CD4-positive, alpha-beta T cell (primary cell): ENCODE data around the gene ADGRE1. TPM values are rescaled to one million over a fixed set of nuclear protein-coding genes. Genes with fewer than 3 reads are reported as not detected.

Experiments used
- ATAC-seq: fragments of 200-7000 bp; cut with Tn5 transposase; one replicate; pipeline ENCODE4 v1.10.0; 2022; ENCODE audit warnings: mild to moderate bottlenecking; ENCODE audit not compliant: poor library complexity
- CTCF ChIA-PET: fragments of 350-600 bp; sonication (Branson Sonifier 250); formaldehyde crosslinking; loops from one replicate; lab custom pipeline; 2021; ENCODE audit warnings: antibody characterized with exemption, inconsistent platforms; lab: Charles Lee
- POLR2A ChIA-PET: fragments of 350-600 bp; sonication (Branson Sonifier 250); formaldehyde crosslinking; loops from one replicate; lab custom pipeline; 2021; ENCODE audit warnings: antibody characterized with exemption, inconsistent platforms; lab: Charles Lee
- DNase-seq, 14 experiments: peaks; one replicate each; pipeline ENCODE4 v3.0.0-alpha.2; 2013 to 2020; ENCODE audit warnings: mixed read lengths in 2 of 14
- H3K27ac ChIP-seq, 2 donors: one replicate each; pipeline versions ENCODE4 v1.5.1 to v1.7.0; 2013; ENCODE audit warnings: low read length in 2 of 2, low read depth in 1 of 2, mild to moderate bottlenecking in 1 of 2
- H3K27me3 ChIP-seq, 2 experiments: 1 replicate in 1 of 2; 2 replicates in 1 of 2; pipeline versions ENCODE4 v1.6.1 to v1.7.0; 2013; ENCODE audit warnings: low read length in 2 of 2, control low read depth in 1 of 2, mild to moderate bottlenecking in 1 of 2, moderate library complexity in 1 of 2; ENCODE audit not compliant: insufficient read depth in 2 of 2, control insufficient read depth in 1 of 2
- H3K36me3 ChIP-seq: one replicate; pipeline ENCODE4 v1.6.1; 2013; ENCODE audit warnings: low read length, control low read depth; ENCODE audit not compliant: insufficient read depth
- H3K4me1 ChIP-seq: one replicate; pipeline ENCODE4 v1.6.1; 2013; ENCODE audit warnings: low read length, control low read depth; ENCODE audit not compliant: insufficient read depth
- H3K4me3 ChIP-seq: one replicate; pipeline ENCODE4 v1.5.1; 2013; ENCODE audit warnings: mild to moderate bottlenecking, low read length, moderate library complexity
- H3K9me3 ChIP-seq, 2 experiments: 1 replicate in 1 of 2; 2 replicates in 1 of 2; pipeline versions ENCODE4 v1.6.1 to v1.7.0; 2013; ENCODE audit warnings: low read length in 2 of 2, mild to moderate bottlenecking in 2 of 2, control low read depth in 1 of 2, moderate library complexity in 1 of 2; ENCODE audit not compliant: control insufficient read depth in 1 of 2, insufficient read depth in 1 of 2
- H3K27ac Mint-ChIP-seq: one replicate; pipeline ENCODE4 v1.8.0; 2020; ENCODE audit warnings: mixed read lengths
- H3K27me3 Mint-ChIP-seq: one replicate; pipeline ENCODE4 v1.8.0; 2021; ENCODE audit warnings: mixed read lengths
- H3K36me3 Mint-ChIP-seq: one replicate; pipeline ENCODE4 v1.8.0; 2021; ENCODE audit warnings: low read depth, mixed read lengths
- H3K4me1 Mint-ChIP-seq: one replicate; pipeline ENCODE4 v1.8.0; 2021; ENCODE audit warnings: low read depth, mixed read lengths
- H3K4me3 Mint-ChIP-seq: one replicate; pipeline ENCODE4 v1.8.0; 2020; ENCODE audit warnings: mild to moderate bottlenecking, mixed read lengths
- H3K9me3 Mint-ChIP-seq: one replicate; pipeline ENCODE4 v1.8.0; 2020; ENCODE audit warnings: mixed read lengths
- intact Hi-C, 2 experiments: fragments of 100-400 bp; cut with DNase I in 1 of 2; cut with micrococcal nuclease in 1 of 2; formaldehyde crosslinking; loops; one replicate each; pipeline versions ENCODE4 v1.15.1 to v1.9.0; 2023 to 2025; cut with DNase I, micrococcal nuclease
- total RNA-seq, 174 experiments: library from RNA in 2 of 174; stranded (reverse) in 2 of 174; gene quantifications; one replicate each; pipeline ENCODE4 v1.2.3 and lab custom pipeline; 2021 to 2026
- TF ChIP-seq, protein P1 (sequence below): fragments of 200-600 bp; IDR thresholded peaks from one replicate; pipeline ENCODE4 v1.8.0; 2022; ENCODE audit warnings: antibody characterized with exemption, mild to moderate bottlenecking

ADGRE1 gene
- total RNA-seq, 2 experiments from 2014 or later = 5.4 to 6.0 TPM

DNA sequence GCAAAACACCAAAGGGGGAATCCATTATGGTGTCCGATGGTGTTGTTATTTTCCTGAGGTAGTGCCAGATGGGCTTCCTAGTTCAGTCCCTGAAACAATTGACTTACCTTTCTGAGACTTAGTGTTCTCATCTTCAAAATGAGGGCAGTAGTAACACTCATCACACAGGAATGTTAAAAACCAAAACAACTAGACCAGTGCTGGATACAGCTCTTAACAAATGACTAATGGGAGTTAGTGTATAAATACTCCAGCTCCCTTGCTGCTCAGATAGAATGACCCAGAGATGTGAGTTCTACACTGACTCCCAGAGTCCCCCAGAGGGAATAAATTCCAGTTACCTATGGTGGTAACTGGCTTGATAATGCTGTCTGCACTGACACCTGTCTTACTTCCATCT is 84.0 kb downstream of the ADGRE1 start:
- Mint-ChIP-seq H3K27ac (no peak overlapping the region), H3K27me3 (no peaks in the 10 kb centered on the region), H3K4me3 (no peak overlapping the region), H3K9me3 (no peaks in the 10 kb centered on the region), H3K36me3 (peaks cover 39% of the 10 kb centered on the region), H3K4me1 (no peaks in the 10 kb centered on the region)
- intact Hi-C loops = no loop called here
- Histone ChIP-seq H3K27ac (no peak overlapping the region), H3K36me3 (peaks cover 11% of the 10 kb centered on the region), H3K9me3 (no peaks in the 10 kb centered on the region), H3K27me3 (no peaks in the 10 kb centered on the region), H3K4me1 (no peaks in the 10 kb centered on the region), H3K4me3 (no peak overlapping the region)
- ChIA-PET CTCF (no interaction called here), POLR2A (no interaction called here)
- ATAC-seq (no peak), DNase-seq (no peak)
- TF ChIP-seq, protein P1, sequence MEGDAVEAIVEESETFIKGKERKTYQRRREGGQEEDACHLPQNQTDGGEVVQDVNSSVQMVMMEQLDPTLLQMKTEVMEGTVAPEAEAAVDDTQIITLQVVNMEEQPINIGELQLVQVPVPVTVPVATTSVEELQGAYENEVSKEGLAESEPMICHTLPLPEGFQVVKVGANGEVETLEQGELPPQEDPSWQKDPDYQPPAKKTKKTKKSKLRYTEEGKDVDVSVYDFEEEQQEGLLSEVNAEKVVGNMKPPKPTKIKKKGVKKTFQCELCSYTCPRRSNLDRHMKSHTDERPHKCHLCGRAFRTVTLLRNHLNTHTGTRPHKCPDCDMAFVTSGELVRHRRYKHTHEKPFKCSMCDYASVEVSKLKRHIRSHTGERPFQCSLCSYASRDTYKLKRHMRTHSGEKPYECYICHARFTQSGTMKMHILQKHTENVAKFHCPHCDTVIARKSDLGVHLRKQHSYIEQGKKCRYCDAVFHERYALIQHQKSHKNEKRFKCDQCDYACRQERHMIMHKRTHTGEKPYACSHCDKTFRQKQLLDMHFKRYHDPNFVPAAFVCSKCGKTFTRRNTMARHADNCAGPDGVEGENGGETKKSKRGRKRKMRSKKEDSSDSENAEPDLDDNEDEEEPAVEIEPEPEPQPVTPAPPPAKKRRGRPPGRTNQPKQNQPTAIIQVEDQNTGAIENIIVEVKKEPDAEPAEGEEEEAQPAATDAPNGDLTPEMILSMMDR = no peak

DNA sequence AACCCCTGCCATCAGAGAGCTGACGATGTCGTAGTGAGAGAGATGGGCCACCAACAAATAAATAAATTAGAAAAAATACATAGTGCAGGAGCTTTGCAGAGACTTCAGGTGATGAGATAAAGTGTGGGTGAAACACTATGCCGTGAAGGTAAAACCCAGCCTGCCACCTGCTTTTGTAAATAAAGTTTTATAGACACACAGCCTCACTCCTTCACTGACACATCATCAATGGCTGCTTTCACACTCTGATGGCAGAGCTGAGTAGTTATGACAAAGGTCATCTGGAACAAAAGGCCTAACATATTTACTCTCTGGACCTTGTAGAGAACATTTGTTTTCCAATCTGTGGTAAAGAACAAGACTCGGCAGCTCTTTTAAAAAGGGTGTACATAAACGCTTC is 88.8 kb downstream of the ADGRE1 start:
- Mint-ChIP-seq H3K36me3 (peaks cover 59% of the 10 kb centered on the region), H3K27ac (no peak overlapping the region), H3K27me3 (no peaks in the 10 kb centered on the region), H3K9me3 (no peaks in the 10 kb centered on the region), H3K4me1 (no peaks in the 10 kb centered on the region), H3K4me3 (no peak overlapping the region)
- ChIA-PET POLR2A (no interaction called here), CTCF (no interaction called here)
- Histone ChIP-seq H3K9me3 (peaks cover 16 to 18% of the 10 kb centered on the region in 2 experiments), H3K4me3 (no peak overlapping the region), H3K27me3 (no peaks in the 10 kb centered on the region), H3K4me1 (no peaks in the 10 kb centered on the region), H3K36me3 (peaks cover 8% of the 10 kb centered on the region), H3K27ac (no peak overlapping the region)
- intact Hi-C loops = no loop called here
- TF ChIP-seq, protein P1 = no peak
- ATAC-seq (no peak), DNase-seq (no peak)

DNA sequence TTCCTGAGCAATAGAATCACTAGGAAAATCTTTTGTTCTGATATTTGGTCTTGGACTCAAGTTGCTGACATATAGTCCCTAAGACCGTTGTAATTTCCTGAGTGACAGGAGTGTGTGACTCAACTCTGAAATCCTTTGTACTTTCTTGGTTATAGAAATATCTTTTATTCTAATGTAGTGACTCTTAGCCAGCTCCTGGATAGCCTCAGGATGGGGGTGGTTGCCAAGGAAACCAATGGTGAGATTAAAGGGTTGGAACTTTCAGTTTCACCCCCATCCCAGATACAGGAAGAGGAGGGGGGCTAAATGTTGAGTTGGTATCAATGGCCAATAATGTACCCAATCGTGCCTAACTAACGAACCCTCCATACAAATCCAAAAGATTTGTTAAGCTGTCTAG is 92.0 kb downstream of the ADGRE1 start:
- DNase-seq (no peak), ATAC-seq (no peak)
- intact Hi-C loops = no loop called here
- peaks cover 10% of the 10 kb centered on the region for H3K9me3 Mint-ChIP-seq
- peaks cover 16 to 30% of the 10 kb centered on the region in 2 experiments for H3K9me3 ChIP-seq
- ChIA-PET CTCF (no interaction called here), POLR2A (no interaction called here)
- no peak overlapping the region for H3K4me3 Mint-ChIP-seq
- no peak overlapping the region for H3K27ac Mint-ChIP-seq
- no peak overlapping the region for H3K4me3 ChIP-seq
- H3K27me3 Mint-ChIP-seq = no peaks in the 10 kb centered on the region
- H3K27ac ChIP-seq = no peak overlapping the region
- H3K4me1 ChIP-seq = no peaks in the 10 kb centered on the region
- no peaks in the 10 kb centered on the region for H3K27me3 ChIP-seq
- peaks cover 12% of the 10 kb centered on the region for H3K36me3 ChIP-seq
- H3K4me1 Mint-ChIP-seq = no peaks in the 10 kb centered on the region
- TF ChIP-seq, protein P1 = no peak
- peaks cover 71% of the 10 kb centered on the region for H3K36me3 Mint-ChIP-seq
